Measurements from ENCODE around the gene PTPRU. TPM values are rescaled to one million over a fixed set of nuclear protein-coding genes. Genes with fewer than 3 reads are reported as not detected.
"Not testable (repeated sequence)": the region's sequence is repeated elsewhere in the genome, so short reads cannot be mapped to it uniquely, and the experiment has no call there.

Gene PTPRU
- total RNA-seq, 1 donor from 2014 or later = 15.3 TPM

- no peak for DNase-seq
- TF ChIP-seq CTCF (IDR thresholded peaks at IDR 0.05; ENCODE audit: borderline replicate concordance) = no peak
- H3K27ac ChIP-seq (replicated peaks) = no peak overlapping the region
- no peaks in the 10 kb centered on the region for H3K27me3 ChIP-seq (ENCODE audit: low read depth)
- H3K9me3 ChIP-seq (replicated peaks) = no peaks in the 10 kb centered on the region
- peaks cover 15% of the 10 kb centered on the region for H3K4me1 ChIP-seq
- peaks cover 58% of the 10 kb centered on the region for H3K36me3 ChIP-seq
- intact Hi-C loops (cut with micrococcal nuclease) = no loop called here
- H3K4me3 ChIP-seq = no peak overlapping the region
These were observed 25.0 kb upstream of the PTPRU start for GRCh38 chr1:29211086-29212030.

- no peaks in the 10 kb centered on the region for H3K9me3 ChIP-seq (replicated peaks)
- DNase-seq = no peak
- intact Hi-C loops (cut with micrococcal nuclease) = no loop called here
- no peak for TF ChIP-seq CTCF (IDR thresholded peaks at IDR 0.05; ENCODE audit: borderline replicate concordance)
- no peaks in the 10 kb centered on the region for H3K27me3 ChIP-seq (ENCODE audit: low read depth)
- H3K4me1 ChIP-seq = peaks cover 12% of the 10 kb centered on the region
- H3K27ac ChIP-seq (replicated peaks) = no peak overlapping the region
- H3K36me3 ChIP-seq = peaks cover 54% of the 10 kb centered on the region
- H3K4me3 ChIP-seq = no peak overlapping the region
These were observed 23.3 kb upstream of the PTPRU start for GRCh38 chr1:29213055-29213454.

GRCh38 chr1:29217633-29218032 is 18.7 kb upstream of the PTPRU start:
- no peak overlapping the region for H3K27ac ChIP-seq (replicated peaks)
- DNase-seq = no peak
- H3K36me3 ChIP-seq = peaks cover 44% of the 10 kb centered on the region
- H3K27me3 ChIP-seq (ENCODE audit: low read depth) = no peaks in the 10 kb centered on the region
- no peak overlapping the region for H3K4me3 ChIP-seq
- H3K4me1 ChIP-seq = peaks cover 4% of the 10 kb centered on the region
- no peaks in the 10 kb centered on the region for H3K9me3 ChIP-seq (replicated peaks)
- intact Hi-C loops (cut with micrococcal nuclease) = no loop called here
- no peak for TF ChIP-seq CTCF (IDR thresholded peaks at IDR 0.05; ENCODE audit: borderline replicate concordance)

- Histone ChIP-seq H3K27me3 (ENCODE audit: low read depth) (no peaks in the 10 kb centered on the region), H3K4me1 (no peaks in the 10 kb centered on the region), H3K9me3 (replicated peaks) (no peaks in the 10 kb centered on the region), H3K4me3 (no peak overlapping the region), H3K36me3 (peaks cover 43% of the 10 kb centered on the region), H3K27ac (replicated peaks) (no peak overlapping the region)
- no peak for TF ChIP-seq CTCF (IDR thresholded peaks at IDR 0.05; ENCODE audit: borderline replicate concordance)
- DNase-seq = no peak
- intact Hi-C loops (cut with micrococcal nuclease) = no loop called here
These were observed 18.1 kb upstream of the PTPRU start for GRCh38 chr1:29218223-29218622.

GRCh38 chr1:29221296-29221695 is 15.0 kb upstream of the PTPRU start:
- peaks cover 29% of the 10 kb centered on the region for H3K36me3 ChIP-seq

GRCh38 chr1:29222260-29222659 is 14.1 kb upstream of the PTPRU start:
- H3K9me3 ChIP-seq (replicated peaks); DNase-seq; H3K4me3 ChIP-seq; H3K27ac ChIP-seq (replicated peaks); H3K27me3 ChIP-seq (ENCODE audit: low read depth); H3K4me1 ChIP-seq; intact Hi-C loops (cut with micrococcal nuclease): not testable (repeated sequence)
- peaks cover 28% of the 10 kb centered on the region for H3K36me3 ChIP-seq

More at GRCh38 chr1:29221296-29221695, 15.0 kb upstream of the PTPRU start:
- H3K4me3 ChIP-seq = no peak overlapping the region
- no peak overlapping the region for H3K27ac ChIP-seq (replicated peaks)
- no peaks in the 10 kb centered on the region for H3K27me3 ChIP-seq (ENCODE audit: low read depth)
- H3K4me1 ChIP-seq = no peaks in the 10 kb centered on the region
- TF ChIP-seq CTCF (IDR thresholded peaks at IDR 0.05; ENCODE audit: borderline replicate concordance) = no peak
- intact Hi-C loops (cut with micrococcal nuclease) = no loop called here
- no peak for DNase-seq
- H3K9me3 ChIP-seq (replicated peaks) = no peaks in the 10 kb centered on the region
